Upper lobe of left lung (tissue), 6 donors: ENCODE results near the gene SPAG8. TPM values are rescaled to one million over a fixed set of nuclear protein-coding genes. Genes with fewer than 3 reads are reported as not detected.

Experiments used
- ATAC-seq, 2 donors: fragments of 200-7000 bp; cut with Tn5 transposase; one replicate each; pipeline ENCODE4 v1.9.1; 2022; ENCODE audit warnings: mild to moderate bottlenecking in 2 of 2, moderate library complexity in 2 of 2; ENCODE audit not compliant: low FRiP score in 2 of 2
- DNase-seq, 2 donors: peaks; one replicate each; pipeline ENCODE4 v3.0.0-alpha.2; 2019 to 2020
- H3K27ac ChIP-seq, 4 donors: fragments of 200-600 bp; sonication (generic); one replicate each; pipeline ENCODE4 v1.5.1; 2016 to 2019
- H3K27me3 ChIP-seq, 4 donors: fragments of 200-600 bp; sonication (generic); one replicate each; pipeline ENCODE4 v1.5.1; 2017 to 2019
- H3K36me3 ChIP-seq, 4 donors: fragments of 200-600 bp; sonication (generic); one replicate each; pipeline ENCODE4 v1.5.1; 2016 to 2019
- H3K4me1 ChIP-seq, 4 donors: fragments of 200-600 bp; sonication (generic); one replicate each; pipeline ENCODE4 v1.5.1; 2018 to 2019
- H3K4me3 ChIP-seq, 4 donors: fragments of 200-600 bp; sonication (generic); one replicate each; pipeline ENCODE4 v1.5.1; 2017 to 2019; ENCODE audit warnings: mild to moderate bottlenecking in 2 of 4, moderate library complexity in 1 of 4
- H3K9me3 ChIP-seq, 4 donors: fragments of 200-600 bp; sonication (generic); one replicate each; pipeline ENCODE4 v1.5.1; 2018 to 2019
- CTCF ChIP-seq, 6 experiments: fragments of 450-650 bp in 4 of 6; fragments of 200-600 bp in 2 of 6; sonication (generic) in 2 of 6; IDR thresholded peaks; one replicate each; pipeline ENCODE4 v1.5.1; 2016 to 2019; ENCODE audit warnings: antibody characterized with exemption in 6 of 6
- EP300 ChIP-seq, 4 donors: sonication (generic); formaldehyde crosslinking; IDR thresholded peaks; one replicate each; pipeline ENCODE4 v1.5.1; 2017; ENCODE audit warnings: antibody characterized with exemption in 4 of 4, control low read depth in 2 of 4
- POLR2A ChIP-seq, 4 donors: fragments of 450-650 bp; IDR thresholded peaks; one replicate each; pipeline ENCODE4 v1.5.1; 2016 to 2017; ENCODE audit warnings: antibody characterized with exemption in 4 of 4, mild to moderate bottlenecking in 2 of 4
- POLR2AphosphoS5 ChIP-seq, 2 donors: sonication (generic); formaldehyde crosslinking; IDR thresholded peaks; one replicate each; pipeline ENCODE4 v1.5.1; 2017; ENCODE audit warnings: antibody characterized with exemption in 2 of 2
- WGBS, 2 donors: methylation state at CpG; one replicate each; pipeline ENCODE4 v1.1.5; 2017 to 2018; 5-methylcytosine and 5-hydroxymethylcytosine counted together
- total RNA-seq, 6 donors: library from RNA; depleted of rRNA in 4 of 6; stranded (reverse); fragments of >200 nt in 4 of 6; gene quantifications; one replicate each; pipeline versions ENCODE4 v1.1.0 to v1.2.1, GENCODE V29; 2016 to 2021
- donor health status: DM: no; HTN: no; CAD: no; lungs with moderate emphysema.
- donor health status: DM: no; HTN: yes; CAD: no; lungs with severe emphysema.

Gene SPAG8
- total RNA-seq, 6 donors from 2014 or later, result 2.5 to 43.0 (median 13.3) TPM

GRCh38 chr9:35826071-35826701 lies 14.1 kb upstream of the SPAG8 start:
- WGBS, 2 donors, result 22 to 25% methylated on average over 4 of the region's 4 CpGs
- DNase-seq (no peak), ATAC-seq (peak; percentile 66 to 76)
- no peaks in the 10 kb centered on the region for H3K36me3 ChIP-seq
- no peak overlapping the region for H3K4me3 ChIP-seq
- H3K27me3 ChIP-seq, result no peaks in the 10 kb centered on the region
- H3K9me3 ChIP-seq, result no peaks in the 10 kb centered on the region
- H3K27ac ChIP-seq, result no peak overlapping the region
- H3K4me1 ChIP-seq, result peaks cover 13 to 25% (median 18%) of the 10 kb centered on the region in 4 donors
- no peak for TF ChIP-seq EP300 (IDR thresholded peaks at IDR 0.05)
- TF ChIP-seq POLR2A (IDR thresholded peaks at IDR 0.05), result no peak
- TF ChIP-seq CTCF (IDR thresholded peaks at IDR 0.05), result peak; percentile 72 to 85 (median 78)
- no peak for TF ChIP-seq POLR2AphosphoS5 (IDR thresholded peaks at IDR 0.05)

GRCh38 chr9:35822926-35823325 lies 10.9 kb upstream of the SPAG8 start:
- no peak for TF ChIP-seq POLR2A (IDR thresholded peaks at IDR 0.05)
- no peak for TF ChIP-seq CTCF (IDR thresholded peaks at IDR 0.05)
- no peak for TF ChIP-seq EP300 (IDR thresholded peaks at IDR 0.05)
- TF ChIP-seq POLR2AphosphoS5 (IDR thresholded peaks at IDR 0.05), result no peak
- H3K9me3 ChIP-seq, result no peaks in the 10 kb centered on the region
- H3K4me3 ChIP-seq, result no peak overlapping the region
- DNase-seq (no peak), ATAC-seq (no peak)
- no peaks in the 10 kb centered on the region for H3K36me3 ChIP-seq
- peaks cover 0 to 4% (median 0%) of the 10 kb centered on the region in 4 donors for H3K4me1 ChIP-seq
- H3K27me3 ChIP-seq, result no peaks in the 10 kb centered on the region
- no peak overlapping the region for H3K27ac ChIP-seq

GRCh38 chr9:35820076-35820475 lies 8.0 kb upstream of the SPAG8 start:
- Histone ChIP-seq H3K27me3 (no peaks in the 10 kb centered on the region), H3K4me1 (no peaks in the 10 kb centered on the region), H3K36me3 (no peaks in the 10 kb centered on the region), H3K9me3 (no peaks in the 10 kb centered on the region), H3K27ac (no peak overlapping the region), H3K4me3 (no peak overlapping the region)
- no peak for TF ChIP-seq POLR2AphosphoS5 (IDR thresholded peaks at IDR 0.05)
- TF ChIP-seq CTCF (IDR thresholded peaks at IDR 0.05), result no peak
- no peak for DNase-seq
- ATAC-seq, result no peak

- no peaks in the 10 kb centered on the region for H3K36me3 ChIP-seq
- no peak for TF ChIP-seq POLR2A (IDR thresholded peaks at IDR 0.05)
- no peak for TF ChIP-seq EP300 (IDR thresholded peaks at IDR 0.05)
- TF ChIP-seq CTCF (IDR thresholded peaks at IDR 0.05), result no peak
- TF ChIP-seq POLR2AphosphoS5 (IDR thresholded peaks at IDR 0.05), result no peak
- no peaks in the 10 kb centered on the region for H3K27me3 ChIP-seq
- H3K27ac ChIP-seq, result no peak overlapping the region
- H3K4me1 ChIP-seq, result peaks cover 9 to 13% (median 12%) of the 10 kb centered on the region in 4 donors
- ATAC-seq (no peak), DNase-seq (peak in 1 of 2 donors; percentile 12)
- no peak overlapping the region for H3K4me3 ChIP-seq
- WGBS, 2 donors, result 87 to 91% methylated on average over 3 of the region's 3 CpGs
- no peaks in the 10 kb centered on the region for H3K9me3 ChIP-seq
Observed at GRCh38 chr9:35818341-35818740, 6.3 kb upstream of the SPAG8 start.

- WGBS, 2 donors, result 61 to 89% methylated on average over 1 of the region's 1 CpG
- H3K4me3 ChIP-seq, result no peak overlapping the region
Observed at GRCh38 chr9:35816708-35817107, 4.6 kb upstream of the SPAG8 start.

More at GRCh38 chr9:35816708-35817107, 4.6 kb upstream of the SPAG8 start:
- no peaks in the 10 kb centered on the region for H3K27me3 ChIP-seq
- peaks cover 22 to 26% (median 26%) of the 10 kb centered on the region in 4 donors for H3K4me1 ChIP-seq
- DNase-seq, result no peak
- no peak for ATAC-seq
- H3K36me3 ChIP-seq, result no peaks in the 10 kb centered on the region
- no peak for TF ChIP-seq EP300 (IDR thresholded peaks at IDR 0.05)
- no peak for TF ChIP-seq POLR2AphosphoS5 (IDR thresholded peaks at IDR 0.05)
- H3K27ac ChIP-seq, result no peak overlapping the region
- no peaks in the 10 kb centered on the region for H3K9me3 ChIP-seq
